Psoas muscle (tissue), 8 donors: Measurements from ENCODE around the gene HS2ST1. TPM values are rescaled to one million over a fixed set of nuclear protein-coding genes. Genes with fewer than 3 reads are reported as not detected.
"Not testable (repeated sequence)": the region's sequence is repeated elsewhere in the genome, so short reads cannot be mapped to it uniquely, and the experiment has no call there.

ENCODE experiments used
- ATAC-seq, 4 donors: fragments of 200-7000 bp; cut with Tn5 transposase; one replicate each; pipeline ENCODE4 v1.9.1; 2020; ENCODE audit warnings: moderate library complexity in 3 of 4, mild to moderate bottlenecking in 2 of 4
- DNase-seq, 2 donors: peaks; one replicate each; pipeline ENCODE4 v3.0.0-alpha.2; 2020
- H3K27ac ChIP-seq: fragments of 200-600 bp; one replicate; pipeline ENCODE4 v1.8.0; 2022
- H3K27me3 ChIP-seq, 3 donors: fragments of 200-600 bp in 1 of 3; one replicate each; pipeline versions ENCODE4 v1.6.1 to v1.8.0; 2013 to 2022; ENCODE audit warnings: low read length in 2 of 3, mild to moderate bottlenecking in 2 of 3, moderate library complexity in 1 of 3; ENCODE audit not compliant: insufficient read depth in 3 of 3
- H3K36me3 ChIP-seq, 2 donors: fragments of 200-600 bp in 1 of 2; one replicate each; pipeline versions ENCODE4 v1.6.1 to v1.8.0; 2013 to 2022; ENCODE audit warnings: low read depth in 1 of 2, mild to moderate bottlenecking in 1 of 2, moderate library complexity in 1 of 2; ENCODE audit not compliant: insufficient read depth in 1 of 2
- H3K4me1 ChIP-seq: fragments of 200-600 bp; one replicate; pipeline ENCODE4 v1.8.0; 2022
- H3K4me3 ChIP-seq: fragments of 200-600 bp; one replicate; pipeline ENCODE4 v1.8.0; 2022; ENCODE audit warnings: mild to moderate bottlenecking
- H3K9me3 ChIP-seq: fragments of 200-600 bp; one replicate; pipeline ENCODE4 v1.8.0; 2022
- CTCF ChIP-seq: fragments of 200-600 bp; IDR thresholded peaks from one replicate; pipeline ENCODE4 v1.8.0; 2022; ENCODE audit warnings: antibody characterized with exemption
- WGBS, 3 donors: extraction: QIAGEN DNeasy Blood & Tissue Kit; methylation state at CpG; one replicate each; pipeline versions ENCODE4 v1.1.6 to v1.1.7; 2013; 5-methylcytosine and 5-hydroxymethylcytosine counted together
- intact Hi-C, 2 donors: fragments of 100-400 bp; cut with DNase I; formaldehyde crosslinking; loops; one replicate each; pipeline versions ENCODE4 v1.11.0 to v1.14.2; 2022
- polyA plus RNA-seq, 3 donors: library from polyadenylated mRNA; stranded (reverse); fragments of 200-250 nt; gene quantifications; one replicate each; pipeline ENCODE4 v1.2.3, GENCODE V29; 2013
- total RNA-seq, 4 donors: library from RNA; stranded (reverse); fragmentation: NEBNext Ultra II Directional in 2 of 4; extraction: Animal tissue kit (Norgen Biotek cat#: 25700) in 2 of 4; gene quantifications; one replicate each; pipeline versions ENCODE4 v1.2.1 to v1.2.4, GENCODE V29; 2021 to 2023
- donor health status: healthy with polysubstance abuse.
- donor health status: DM: no; HTN: no; CAD: no; lungs with moderate emphysema.
- donor health status: Bipolar disorder and iron deficiency.
- donor health status: healthy.
- donor health status: DM: yes; HTN: yes; CAD: no.
- donor health status: DM: no; HTN: no; CAD: no.
- donor health status: DM: no; HTN: no; CAD: no.
- donor health status: DM: yes; HTN: yes; CAD: no.

The HS2ST1 gene
- total and polyA plus RNA-seq, 7 donors: 3.3 to 12.0 (median 8.1) TPM

- Histone ChIP-seq H3K27me3 (no peaks in the 10 kb centered on the region), H3K4me3 (no peak overlapping the region), H3K27ac (no peak overlapping the region), H3K36me3 (no peaks in the 10 kb centered on the region), H3K9me3 (no peaks in the 10 kb centered on the region), H3K4me1 (no peaks in the 10 kb centered on the region)
- DNase-seq (no peak), ATAC-seq (no peak)
- intact Hi-C loops: loop anchor here in 1 of 2 donors (5.0 kb wide), 1 partner anchor 40 kb away; no protein-coding TSS in a partner anchor
- no peak for TF ChIP-seq CTCF
Observed at GRCh38 chr1:86957221-86957620, 42.8 kb downstream of the HS2ST1 start.

- ATAC-seq: no peak
- H3K36me3 ChIP-seq: no peaks in the 10 kb centered on the region
Observed at GRCh38 chr1:86960548-86960947, 46.1 kb downstream of the HS2ST1 start.

GRCh38 chr1:86963841-86964240 lies 49.4 kb downstream of the HS2ST1 start:
- H3K36me3 ChIP-seq, H3K9me3 ChIP-seq, DNase-seq, H3K27me3 ChIP-seq, H3K4me3 ChIP-seq, H3K4me1 ChIP-seq, H3K27ac ChIP-seq, ATAC-seq: not testable (repeated sequence)
- intact Hi-C loops: loop anchor here in 1 of 2 donors (2.0 to 10.0 kb wide), 2 partner anchors 131 to 489 kb away; no protein-coding TSS in a partner anchor
- WGBS, 3 donors: 92 to 96% (median 93%) methylated on average over 24 to 36 of the region's 36 CpGs

More at GRCh38 chr1:86960548-86960947, 46.1 kb downstream of the HS2ST1 start:
- Histone ChIP-seq H3K4me1 (no peaks in the 10 kb centered on the region), H3K27me3 (no peaks in the 10 kb centered on the region), H3K27ac (no peak overlapping the region), H3K4me3 (no peak overlapping the region), H3K9me3 (no peaks in the 10 kb centered on the region)
- TF ChIP-seq CTCF: no peak
- intact Hi-C loops: loop anchor here in 1 of 2 donors (10.0 kb wide), 1 partner anchor 486 kb away; no protein-coding TSS in a partner anchor
- DNase-seq: no peak

- DNase-seq (no peak), ATAC-seq (peak in 2 of 4 donors; percentile 48 to 74)
- Histone ChIP-seq H3K36me3 (no peaks in the 10 kb centered on the region), H3K4me3 (no peak overlapping the region), H3K4me1 (no peaks in the 10 kb centered on the region), H3K27me3 (no peaks in the 10 kb centered on the region), H3K9me3 (no peaks in the 10 kb centered on the region), H3K27ac (no peak overlapping the region)
- WGBS, 3 donors: 12 to 28% (median 18%) methylated on average over 2 of the region's 2 CpGs
- peak; percentile 64 for TF ChIP-seq CTCF
- intact Hi-C loops: loop anchor here (2.0 to 10.0 kb wide), 4 partner anchors 132 to 490 kb away; no protein-coding TSS in a partner anchor
Observed at GRCh38 chr1:86965012-86965826, 50.8 kb downstream of the HS2ST1 start.

GRCh38 chr1:86965827-86966182 lies 51.4 kb downstream of the HS2ST1 start:
- ATAC-seq (no peak), DNase-seq (no peak)
- Histone ChIP-seq H3K4me3 (no peak overlapping the region), H3K36me3 (no peaks in the 10 kb centered on the region), H3K4me1 (no peaks in the 10 kb centered on the region), H3K9me3 (no peaks in the 10 kb centered on the region), H3K27me3 (no peaks in the 10 kb centered on the region), H3K27ac (no peak overlapping the region)
- 95 to 100% (median 100%) methylated on average over 1 of the region's 1 CpG for WGBS, 3 donors
- TF ChIP-seq CTCF: no peak
- intact Hi-C loops: loop anchor here (2.0 to 10.0 kb wide), 4 partner anchors 133 to 491 kb away; no protein-coding TSS in a partner anchor
